BJ (cell line): Measurements from ENCODE around the gene OR51G1. TPM values are rescaled to one million over a fixed set of nuclear protein-coding genes. Genes with fewer than 3 reads are reported as not detected.
"Not testable (repeated sequence)": the region's sequence is repeated elsewhere in the genome, so short reads cannot be mapped to it uniquely, and the experiment has no call there.

ENCODE experiments used
- CTCF ChIA-PET: fragments of 350-600 bp; formaldehyde crosslinking; extraction: SDS; loops from one replicate; lab custom pipeline; 2021; ENCODE audit warnings: antibody characterized with exemption, inconsistent platforms; lab: Yijun Ruan, JAX
- POLR2A ChIA-PET: fragments of 300-600 bp; sonication (Branson Sonifier 250); formaldehyde crosslinking; extraction: SDS; loops from one replicate; lab custom pipeline; 2021; ENCODE audit warnings: antibody characterized with exemption; lab: Charles Lee
- DNase-seq: peaks from one replicate; pipeline ENCODE4 v3.0.0-alpha.2; 2011; ENCODE audit warnings: low read depth
- H3K27me3 ChIP-seq: 2 replicates; pipeline ENCODE4 v1.6.0; 2011; ENCODE audit warnings: low read length; ENCODE audit not compliant: control insufficient read depth, insufficient read depth
- H3K36me3 ChIP-seq: 2 replicates; pipeline ENCODE4 v1.5.1; 2011; ENCODE audit warnings: low read length; ENCODE audit not compliant: control insufficient read depth, insufficient read depth
- H3K4me3 ChIP-seq: 2 replicates; pipeline ENCODE4 v1.5.1; 2011; ENCODE audit warnings: low read depth, mild to moderate bottlenecking, control low read depth, low read length
- CTCF ChIP-seq: IDR thresholded peaks from 2 replicates; pipeline ENCODE4 v1.5.1; 2011; ENCODE audit warnings: low read depth, mild to moderate bottlenecking, control low read depth, inconsistent platforms, low read length, moderate library complexity; ENCODE audit not compliant: insufficient read depth
- polyA minus RNA-seq: library from RNA; depleted of rRNA, polyadenylated mRNA; stranded (reverse); fragments of >200 nt; gene quantifications from 2 replicates; pipeline ENCODE4 v1.2.3, GENCODE V29; 2011; rRNA and poly(A)+ RNA removed
- polyA plus RNA-seq: library from polyadenylated mRNA; depleted of rRNA; stranded (reverse); fragments of >200 nt; gene quantifications from 2 replicates; pipeline ENCODE4 v1.2.3, GENCODE V29; 2011; rRNA removed

OR51G1 gene
- polyA plus RNA-seq (not detected in 2 replicates), polyA minus RNA-seq (not detected in 2 replicates)

- H3K27me3 ChIP-seq: no peaks in the 10 kb centered on the region
- no peak for TF ChIP-seq CTCF
- POLR2A ChIA-PET: no interaction called here
- H3K4me3 ChIP-seq: no peak within 1 kb of the TSS
- CTCF ChIA-PET: no interaction called here
- no peak for DNase-seq
- no peaks in the 10 kb centered on the region for H3K36me3 ChIP-seq
Measured at GRCh38 chr11:4924239-4924638, at the start of gene OR51G1. Gene OR51G1 (minus strand): TSS chr11:4924339. CDS start chr11:4924339, 0 bp downstream.

- no peak for TF ChIP-seq CTCF
- ChIA-PET POLR2A (no interaction called here), CTCF (interaction anchor here (0.6 kb wide), 1 partner anchor 63 kb away, joined by 3 read pairs; no protein-coding TSS in a partner anchor)
- DNase-seq: no peak
- Histone ChIP-seq H3K36me3 (no peaks in the 10 kb centered on the region), H3K27me3 (no peaks in the 10 kb centered on the region), H3K4me3 (no peak overlapping the region)
Measured at GRCh38 chr11:4962816-4963215, 38.7 kb upstream of the OR51G1 start.

- ChIA-PET CTCF (no interaction called here), POLR2A (no interaction called here)
- no peak for DNase-seq
- Histone ChIP-seq H3K36me3 (no peaks in the 10 kb centered on the region), H3K4me3 (no peak overlapping the region), H3K27me3 (no peaks in the 10 kb centered on the region)
- TF ChIP-seq CTCF: no peak
Measured at GRCh38 chr11:4960877-4961276, 36.7 kb upstream of the OR51G1 start.

GRCh38 chr11:4957396-4957795 lies 33.3 kb upstream of the OR51G1 start:
- Histone ChIP-seq H3K4me3 (no peak overlapping the region), H3K36me3 (no peaks in the 10 kb centered on the region), H3K27me3 (no peaks in the 10 kb centered on the region)
- CTCF ChIA-PET: no interaction called here
- POLR2A ChIA-PET: no interaction called here
- TF ChIP-seq CTCF: no peak
- no peak for DNase-seq

GRCh38 chr11:4955613-4956012 lies 31.5 kb upstream of the OR51G1 start, which contains the start of gene OR51A2:
Gene OR51A2 (minus strand): TSS chr11:4955713. CDS start chr11:4955713, 0 bp downstream.
- H3K27me3 ChIP-seq, POLR2A ChIA-PET, H3K4me3 ChIP-seq, H3K36me3 ChIP-seq, DNase-seq, CTCF ChIA-PET: not testable (repeated sequence)

GRCh38 chr11:4947505-4947904 lies 23.4 kb upstream of the OR51G1 start, which contains the start of gene OR51A4:
Gene OR51A4 (minus strand): TSS chr11:4947605. CDS start chr11:4947100, 505 bp downstream.
- TF ChIP-seq CTCF: no peak
- ChIA-PET CTCF (no interaction called here), POLR2A (no interaction called here)
- no peak within 1 kb of the TSS for H3K4me3 ChIP-seq
- no peaks in the 10 kb centered on the region for H3K27me3 ChIP-seq
- H3K36me3 ChIP-seq: no peaks in the 10 kb centered on the region
- no peak for DNase-seq
